HG02759 (cell line): ENCODE results near the gene COL2A1.

ENCODE experiments used
- ATAC-seq: cut with Tn5 transposase; IDR thresholded peaks from one replicate; pipeline ENCODE4 v1.9.1; 2021; ENCODE audit warnings: mild to moderate bottlenecking, moderate library complexity; ENCODE audit not compliant: unreplicated experiment

The COL2A1 gene

DNA sequence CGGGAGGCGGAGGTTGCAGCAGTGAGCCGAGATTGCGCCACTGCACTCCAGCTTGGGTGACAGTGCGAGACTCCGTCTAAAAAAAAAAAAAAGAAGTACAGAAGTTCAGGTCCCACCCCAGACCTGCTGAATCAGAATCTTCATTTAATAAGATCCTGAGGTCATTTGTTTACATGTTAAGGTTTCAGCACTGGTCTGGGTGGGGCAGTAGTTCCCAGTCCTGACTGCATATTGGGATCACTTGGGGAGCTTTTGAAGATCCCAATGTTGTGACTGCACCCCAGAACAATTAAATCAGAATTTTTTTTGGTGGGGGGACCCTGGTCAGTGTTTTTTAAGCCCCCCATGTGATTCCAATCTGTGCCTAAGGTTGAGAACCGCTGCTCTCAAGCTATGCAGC is 11.7 kb upstream of the COL2A1 start:
- ATAC-seq: no peak

DNA sequence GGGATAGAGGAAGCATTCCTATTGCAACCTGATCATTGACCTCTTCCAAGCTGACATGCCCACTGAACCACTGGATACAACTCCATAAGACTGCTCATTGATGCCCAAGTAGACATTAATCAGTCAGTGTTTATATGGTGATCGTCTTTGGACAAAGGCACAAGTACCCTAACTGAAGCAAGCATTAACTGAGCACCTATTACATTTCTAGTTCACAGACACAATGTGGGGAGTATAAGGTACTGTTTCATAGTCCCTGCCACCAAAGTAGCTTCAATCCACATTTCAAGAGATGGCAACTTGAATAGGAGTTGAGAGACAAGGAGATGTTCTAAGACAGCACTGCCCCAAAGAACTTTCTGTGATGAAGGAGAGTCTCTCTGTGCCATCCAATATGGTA is 10.9 kb upstream of the COL2A1 start:
- ATAC-seq: no peak

DNA sequence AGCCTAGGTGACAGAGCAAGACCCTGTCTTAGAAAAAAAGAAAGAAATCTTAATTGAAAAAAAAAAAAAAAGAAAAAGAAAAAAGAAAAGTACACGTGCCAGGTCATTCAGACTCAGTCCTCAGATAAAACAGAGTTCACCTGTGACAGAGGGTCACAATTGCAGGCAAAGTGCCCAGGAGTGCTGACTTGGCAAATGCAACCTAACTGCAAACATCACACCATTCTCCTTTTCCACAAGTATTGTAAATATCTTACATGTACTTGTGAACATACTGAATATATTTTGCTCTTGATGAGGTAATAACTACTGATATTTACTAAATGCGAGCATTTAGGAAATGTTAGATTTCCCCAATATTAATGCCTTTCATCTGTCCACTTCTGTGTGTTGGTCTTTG is 9.0 kb upstream of the COL2A1 start:
- ATAC-seq: no peak

DNA sequence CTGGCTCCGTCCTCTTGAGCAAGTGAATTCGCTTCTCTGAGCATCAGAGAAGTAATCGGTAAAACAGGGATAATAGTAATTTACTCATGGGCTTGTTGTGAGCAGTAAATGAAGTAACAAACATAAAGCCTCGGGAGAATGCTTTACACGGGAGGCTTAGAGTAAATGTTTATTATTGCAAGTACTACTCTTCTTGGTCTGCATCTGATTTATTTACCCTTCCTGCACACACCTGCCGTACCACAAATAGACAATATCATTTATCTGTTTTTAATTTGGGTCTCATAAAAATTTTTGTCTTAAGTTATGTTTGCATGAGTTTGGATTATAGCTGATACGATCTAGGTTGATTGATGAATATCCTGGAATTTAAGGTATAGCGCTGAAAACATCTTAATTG is 7.8 kb upstream of the COL2A1 start:
- ATAC-seq: no peak

DNA sequence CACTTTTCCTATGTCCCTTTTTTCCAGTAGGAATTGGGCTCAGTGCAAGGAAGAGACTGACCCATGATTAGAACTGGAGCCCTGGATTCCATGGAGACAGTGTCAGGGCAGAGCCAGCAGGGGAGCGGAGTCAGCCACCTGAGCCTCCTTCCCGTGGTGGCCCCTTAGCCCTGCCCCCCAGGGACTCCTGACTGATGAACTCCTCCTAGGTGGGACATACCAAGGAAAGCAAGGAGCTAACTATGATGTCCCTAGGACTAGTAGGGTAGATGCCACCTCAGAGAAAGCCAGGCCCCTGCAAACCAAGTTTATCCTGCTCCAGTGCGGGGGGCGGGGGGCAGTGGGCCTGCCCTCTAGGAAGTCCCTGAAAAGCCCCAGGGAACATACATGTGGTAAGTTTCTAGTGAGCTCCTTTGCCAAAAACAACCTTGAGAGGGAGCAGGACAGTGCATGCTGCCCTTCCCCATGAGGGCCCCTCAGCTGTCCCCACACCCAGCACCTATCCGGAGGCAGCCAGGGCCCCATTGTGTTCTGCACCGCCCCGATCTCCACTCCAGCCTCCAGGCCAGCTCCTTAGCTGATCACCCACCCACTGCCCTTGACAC is 6.2 kb upstream of the COL2A1 start:
- ATAC-seq: no peak

DNA sequence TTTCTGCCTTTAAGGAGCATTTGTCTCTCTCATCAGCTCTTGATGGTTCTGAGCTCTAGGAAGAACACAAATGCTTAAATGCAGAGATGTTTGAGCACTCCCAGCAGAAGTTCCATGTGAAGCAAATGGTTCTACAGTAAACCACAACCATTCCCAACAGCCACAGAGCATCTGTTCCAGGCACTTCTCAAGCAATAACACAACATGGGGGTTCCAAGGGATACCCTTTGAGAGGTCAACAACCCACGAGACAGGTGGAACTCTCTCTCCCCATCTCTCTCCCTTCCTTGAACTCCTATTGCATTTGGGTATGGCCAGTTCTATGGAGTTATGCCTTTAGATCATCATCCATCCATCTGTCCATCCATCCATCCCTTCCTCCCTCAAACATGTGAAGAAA is 5.2 kb upstream of the COL2A1 start:
- ATAC-seq: no peak

DNA sequence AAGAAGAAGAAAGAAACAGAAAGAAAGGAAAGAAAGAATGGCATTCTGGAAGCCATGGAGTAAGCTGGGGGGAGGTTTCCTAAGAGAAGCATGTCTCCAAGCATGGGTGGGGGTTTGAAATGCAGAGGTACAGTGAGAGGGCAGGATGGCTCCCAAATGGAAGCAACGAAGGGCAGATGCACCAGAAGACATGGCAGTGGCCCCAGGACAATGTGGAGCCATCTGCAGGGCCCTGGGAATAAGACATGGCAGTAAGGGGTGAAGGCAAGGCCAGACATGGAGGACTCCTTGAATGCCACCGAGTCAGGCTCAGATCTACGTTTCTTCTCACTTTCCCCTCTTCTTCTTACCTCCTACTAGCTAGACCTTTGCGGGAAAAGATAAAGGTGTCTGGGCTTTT is 4.7 kb upstream of the COL2A1 start:
- ATAC-seq: no peak

DNA sequence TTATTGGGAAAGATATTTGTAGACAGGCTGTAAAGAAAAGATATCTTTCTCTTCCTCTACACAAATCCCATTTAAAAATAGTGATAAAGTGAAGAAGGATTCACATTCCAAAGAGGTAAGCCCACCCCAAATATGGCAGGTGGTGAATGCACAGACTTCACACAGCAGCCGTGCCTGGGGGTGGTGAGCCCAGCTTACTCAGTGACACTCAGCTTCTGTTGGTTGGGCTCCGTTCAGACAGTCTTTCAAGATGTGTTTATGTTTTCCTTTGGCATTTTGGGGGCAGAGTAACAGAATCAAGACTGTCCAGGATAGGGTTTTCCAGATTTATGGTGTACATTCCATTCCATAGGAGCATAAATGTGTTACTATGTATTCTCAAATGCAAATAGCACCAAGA is 4.1 kb upstream of the COL2A1 start:
- ATAC-seq: no peak

DNA sequence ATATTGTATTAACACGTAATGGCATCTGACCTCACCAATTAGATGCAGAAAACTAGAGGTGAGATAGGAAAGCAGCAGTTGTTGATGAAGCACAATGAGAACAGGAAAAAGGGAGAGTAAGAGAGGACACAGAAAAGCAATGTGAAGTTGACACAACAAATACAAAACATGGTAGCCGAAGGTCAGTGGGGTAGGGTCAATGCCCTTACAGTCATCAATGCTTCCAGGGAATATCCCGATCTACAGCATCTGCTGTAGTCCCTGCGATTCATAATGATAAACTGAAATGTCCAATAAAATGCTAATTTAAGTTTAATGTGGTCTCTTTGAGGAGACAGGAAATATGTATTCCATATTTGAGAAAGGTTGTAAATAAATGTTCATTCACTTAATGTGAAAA is 2.9 kb upstream of the COL2A1 start:
- no peak for ATAC-seq

DNA sequence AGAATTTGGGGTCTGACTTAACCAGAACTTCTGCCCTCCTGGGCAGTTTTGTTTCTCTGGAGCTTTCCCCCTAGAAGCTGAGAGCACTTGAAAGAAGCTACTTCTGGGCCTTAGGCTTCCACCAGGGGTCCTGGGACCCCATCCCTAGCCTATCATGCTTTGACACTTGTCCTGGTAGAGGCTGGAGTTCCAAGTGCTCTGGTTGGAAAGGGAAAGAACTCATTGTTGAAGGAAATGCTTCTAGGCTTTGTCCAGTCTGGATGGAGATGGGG is 1.4 kb upstream of the COL2A1 start:
- ATAC-seq: no peak

DNA sequence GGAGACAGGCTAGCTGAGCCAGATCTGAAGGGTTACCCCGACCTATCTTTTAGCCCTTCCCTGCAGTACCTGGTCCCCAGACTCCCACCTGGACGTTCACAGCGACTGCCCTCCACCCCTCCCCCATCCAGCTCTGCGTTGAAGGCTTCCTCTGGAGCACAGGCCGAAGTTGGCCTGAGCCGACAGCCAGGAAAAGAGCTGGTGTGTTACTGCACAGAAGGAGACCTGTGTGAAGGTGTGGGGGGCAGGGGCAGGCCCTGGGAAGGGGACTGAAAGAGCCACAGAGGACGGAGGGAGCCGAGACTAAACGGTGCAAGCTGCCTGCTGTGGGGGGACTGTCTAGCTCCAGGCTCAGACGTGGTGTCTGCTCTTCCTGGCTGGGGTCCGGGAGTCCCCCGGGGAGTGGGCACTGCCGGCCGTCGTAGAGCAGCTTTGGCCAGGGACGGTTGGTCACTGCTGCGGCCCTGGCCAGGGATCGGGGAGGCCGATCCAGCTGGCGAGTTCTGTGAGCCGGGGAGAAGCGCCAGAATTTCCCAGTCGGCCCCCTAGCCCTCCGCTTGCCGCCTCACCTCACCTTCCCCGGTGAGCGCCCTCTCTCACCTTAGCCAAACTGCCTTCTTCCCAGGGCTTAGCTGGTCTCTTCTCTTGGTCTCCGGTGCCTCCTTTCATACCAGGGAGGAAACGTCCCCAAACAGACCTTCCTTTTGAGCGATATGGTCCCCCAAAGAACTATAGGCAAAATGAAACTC is 899 bp upstream of the COL2A1 start:
- ATAC-seq: no peak

DNA sequence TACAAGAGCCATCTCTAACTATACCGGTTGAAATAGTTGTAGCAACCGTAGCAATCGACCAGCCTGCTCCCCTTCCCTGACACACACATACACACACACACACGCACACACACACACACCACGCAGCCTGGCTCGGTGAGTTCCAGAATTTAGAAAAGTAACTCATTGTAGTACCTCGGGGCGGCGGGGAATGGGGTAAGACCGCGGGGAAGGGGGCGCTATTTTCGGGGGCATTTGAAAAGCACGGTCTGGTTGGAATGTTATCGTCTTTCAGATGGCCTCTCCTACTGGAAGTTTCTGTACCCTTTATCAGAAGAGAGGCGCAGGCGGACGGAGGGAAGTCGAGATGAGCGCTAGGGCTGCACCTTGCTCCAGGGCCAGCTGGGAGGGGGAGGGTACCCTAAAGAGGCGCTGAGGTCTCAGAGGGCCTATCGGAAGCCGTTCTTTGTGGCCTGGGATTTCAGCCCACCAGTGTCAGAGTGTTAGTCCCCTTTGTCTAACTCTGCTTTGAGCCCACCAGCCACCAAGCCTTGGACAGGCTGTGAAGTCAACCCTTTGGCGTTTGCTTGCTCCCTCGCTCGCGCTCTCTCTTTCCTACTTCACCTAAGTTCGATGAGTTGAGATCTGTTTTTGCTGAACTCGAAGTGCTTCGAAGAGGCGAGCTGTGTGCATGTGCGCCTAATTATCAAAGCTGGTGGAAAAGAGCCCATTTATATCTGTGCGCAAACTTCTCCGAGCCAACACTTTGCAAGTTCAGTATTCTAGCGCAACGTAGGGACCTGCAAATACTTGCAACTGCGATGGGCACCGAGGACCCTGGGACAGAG is 837 bp downstream of the COL2A1 start:
- ATAC-seq: no peak

DNA sequence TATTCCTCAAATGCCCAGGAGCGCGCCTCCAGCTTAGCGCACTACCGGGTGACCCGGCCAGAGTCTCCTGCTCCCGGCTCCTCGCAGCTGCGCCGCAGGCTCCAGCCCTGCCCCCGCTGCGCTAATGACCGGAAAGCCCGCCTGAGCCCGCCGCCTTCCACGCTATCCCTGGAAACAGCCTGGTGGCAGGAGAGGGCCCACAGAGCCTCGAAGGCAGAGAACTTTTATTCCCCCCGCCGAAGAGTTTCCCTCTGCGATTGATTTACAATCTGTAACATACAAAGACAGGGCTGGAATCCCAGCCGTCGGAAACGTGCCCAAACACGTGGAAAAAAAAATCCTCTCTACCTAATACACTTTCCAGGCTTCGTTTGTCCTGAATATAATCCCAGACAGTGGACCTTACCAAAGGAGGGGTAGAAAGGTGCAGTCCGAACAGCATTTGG is 1.5 kb downstream of the COL2A1 start:
- ATAC-seq: no peak

DNA sequence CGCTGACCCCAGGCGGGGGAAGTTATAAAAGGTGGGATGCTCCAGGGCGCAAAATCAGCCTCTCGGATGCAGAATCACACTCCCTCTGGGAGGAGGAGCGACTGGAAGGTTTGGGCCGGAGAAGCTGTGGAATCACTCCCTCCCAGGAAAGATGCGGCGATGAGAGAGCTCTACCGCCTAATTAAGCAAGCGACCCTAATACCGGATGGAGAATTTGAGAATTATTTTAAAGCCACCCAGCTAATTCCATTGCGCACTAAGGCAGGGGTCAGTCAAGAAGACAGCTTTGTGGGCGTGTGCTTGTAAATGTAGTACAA is 1.9 kb downstream of the COL2A1 start:
- no peak for ATAC-seq

DNA sequence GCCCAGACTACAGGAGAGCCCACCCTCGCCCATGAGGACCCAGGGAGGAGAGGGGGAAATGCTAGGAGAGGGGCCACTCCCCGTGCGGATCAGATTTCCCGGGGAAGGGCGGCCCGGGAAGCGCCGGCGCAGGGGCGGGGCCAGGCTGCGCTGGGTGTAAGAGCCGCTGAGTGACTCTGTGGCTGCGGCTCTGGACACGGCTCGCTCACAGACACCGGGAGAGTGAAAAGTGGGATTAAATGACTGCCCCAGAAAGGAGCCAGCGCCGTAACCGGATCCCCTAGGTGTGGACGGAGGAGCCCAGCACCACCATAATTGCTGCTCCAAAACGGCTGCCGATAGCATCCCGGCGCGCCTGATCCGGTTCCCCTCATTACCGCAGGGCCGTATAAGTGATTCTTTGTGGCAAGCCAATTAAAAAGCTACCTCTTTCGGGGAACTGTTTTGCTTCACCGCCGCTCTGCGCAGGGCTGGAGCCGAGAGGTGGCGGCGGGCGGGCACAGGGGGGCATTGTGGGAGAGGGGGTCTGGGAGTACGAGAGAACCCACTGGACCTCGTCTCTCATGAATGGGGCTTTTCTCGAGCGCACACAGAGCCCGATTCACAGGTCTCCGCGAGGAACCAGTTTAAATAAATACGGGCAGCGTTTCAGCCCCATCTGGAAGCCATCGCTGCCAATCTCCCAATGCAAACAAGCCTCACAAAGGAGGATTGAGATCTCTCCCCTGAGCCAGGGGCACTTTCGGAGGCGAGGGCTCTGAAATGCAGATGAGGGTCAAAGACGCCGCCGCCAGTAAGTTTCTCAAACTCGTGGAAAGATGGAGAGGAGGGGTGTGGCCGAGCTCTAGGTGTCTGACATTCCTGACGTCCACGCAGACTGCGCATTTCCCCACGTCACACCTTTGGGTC is 2.5 kb downstream of the COL2A1 start:
- no peak for ATAC-seq

DNA sequence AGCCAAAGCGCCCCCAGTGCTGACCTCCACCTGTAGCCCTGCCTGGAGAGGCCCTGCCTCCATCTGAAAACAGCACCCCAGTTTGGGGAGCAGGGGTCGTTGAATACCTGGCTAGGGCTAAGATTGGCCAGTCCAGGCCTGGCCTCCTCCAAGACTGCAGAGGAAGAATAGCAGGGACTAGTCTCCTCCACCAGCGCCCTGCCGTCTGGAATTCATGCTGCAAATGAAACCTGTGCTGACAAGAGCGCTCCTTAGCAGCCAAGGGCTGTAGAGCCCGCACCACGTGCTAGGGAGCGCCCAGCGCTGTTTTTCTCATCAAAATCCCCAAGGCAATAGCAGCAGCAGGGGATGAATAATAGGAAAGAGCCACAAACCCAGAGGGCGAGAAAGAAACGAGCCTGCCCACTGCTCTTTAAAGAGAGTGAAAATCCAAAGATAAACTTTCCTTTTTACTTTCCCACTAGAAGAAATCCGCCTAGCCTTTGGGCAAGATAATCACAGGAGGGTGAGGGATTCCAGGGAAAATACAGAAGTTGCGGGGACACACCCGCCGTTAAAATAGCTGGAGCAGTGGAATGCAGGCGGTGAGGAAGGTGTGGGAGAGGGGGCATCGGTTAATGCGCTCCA is 3.3 kb downstream of the COL2A1 start:
- ATAC-seq: no peak

DNA sequence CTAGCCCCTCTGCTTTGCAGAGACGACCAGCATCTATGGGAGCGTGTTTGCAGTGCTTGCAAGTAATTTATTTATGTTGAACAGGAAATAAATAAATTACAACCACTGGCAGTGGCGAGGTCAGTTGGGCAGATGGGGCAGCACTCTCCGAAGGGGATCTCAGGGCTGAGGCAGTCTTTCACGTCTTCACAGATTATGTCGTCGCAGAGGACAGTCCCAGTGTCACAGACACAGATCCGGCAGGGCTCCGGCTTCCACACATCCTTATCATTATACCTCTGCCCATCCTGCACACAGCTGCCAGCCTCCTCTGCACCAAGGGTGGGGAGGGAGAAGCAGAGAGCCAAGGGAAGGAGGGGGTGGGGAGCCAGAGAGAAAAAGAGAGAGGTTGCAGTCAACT is 4.5 kb downstream of the COL2A1 start:
- no peak for ATAC-seq

DNA sequence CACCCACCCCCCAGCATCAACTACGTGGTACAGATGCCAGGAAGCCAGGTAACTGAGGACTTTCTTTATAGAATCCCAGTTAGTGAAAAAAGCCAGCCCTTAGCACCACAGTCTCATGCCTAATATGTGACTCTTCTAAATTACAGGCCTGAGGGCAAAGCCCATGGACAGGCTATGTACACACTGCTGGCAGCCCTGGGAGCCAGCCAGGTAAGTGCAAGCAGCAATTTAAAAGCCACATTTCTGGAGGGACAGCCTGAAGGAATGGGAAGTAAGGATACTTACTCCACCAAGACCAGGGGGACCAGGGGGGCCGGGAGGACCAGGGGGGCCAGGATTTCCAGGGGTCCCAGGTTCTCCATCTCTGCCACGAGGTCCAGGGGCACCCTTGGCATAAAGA is 7.0 kb downstream of the COL2A1 start:
- no peak for ATAC-seq

DNA sequence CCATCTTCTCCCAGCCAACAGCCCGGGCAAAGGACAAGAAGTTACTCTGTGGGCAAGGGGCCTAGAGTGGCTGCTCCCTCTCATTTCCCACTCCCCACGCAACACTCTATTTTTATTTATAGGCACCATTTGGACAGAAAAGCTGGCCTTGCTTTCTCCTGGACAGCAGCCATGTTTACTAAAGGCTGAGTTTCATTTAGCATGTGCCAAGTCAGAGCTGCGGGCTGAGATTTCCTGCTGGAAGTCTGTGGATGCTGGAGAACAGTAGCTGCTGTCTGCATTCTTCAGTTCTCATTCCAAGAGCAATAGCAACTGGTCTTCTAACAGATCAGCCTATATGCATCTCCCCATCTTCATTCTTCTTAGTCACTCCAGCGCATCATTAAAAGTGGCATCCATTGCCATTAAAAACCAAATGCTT is 8.3 kb downstream of the COL2A1 start:
- no peak for ATAC-seq

DNA sequence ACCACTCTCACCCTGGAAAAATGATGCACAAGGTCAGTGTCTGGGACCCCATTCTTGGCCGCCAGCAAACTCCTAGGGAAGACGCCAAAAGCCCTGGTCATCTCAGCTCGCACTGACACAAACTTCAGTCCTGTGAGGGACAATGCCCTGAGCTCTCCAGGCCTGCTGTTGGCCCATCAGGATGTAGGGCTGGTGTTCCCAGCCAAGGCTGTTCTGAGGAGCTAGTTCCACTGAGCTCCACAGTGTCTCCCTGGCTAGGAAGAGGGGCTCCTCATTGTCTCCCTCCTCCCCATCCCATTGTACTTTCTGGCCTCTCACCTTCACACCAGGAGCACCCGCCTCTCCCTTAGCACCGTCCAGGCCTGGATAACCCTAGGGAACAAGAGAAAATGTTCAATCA is 10.8 kb downstream of the COL2A1 start:
- no peak for ATAC-seq

DNA sequence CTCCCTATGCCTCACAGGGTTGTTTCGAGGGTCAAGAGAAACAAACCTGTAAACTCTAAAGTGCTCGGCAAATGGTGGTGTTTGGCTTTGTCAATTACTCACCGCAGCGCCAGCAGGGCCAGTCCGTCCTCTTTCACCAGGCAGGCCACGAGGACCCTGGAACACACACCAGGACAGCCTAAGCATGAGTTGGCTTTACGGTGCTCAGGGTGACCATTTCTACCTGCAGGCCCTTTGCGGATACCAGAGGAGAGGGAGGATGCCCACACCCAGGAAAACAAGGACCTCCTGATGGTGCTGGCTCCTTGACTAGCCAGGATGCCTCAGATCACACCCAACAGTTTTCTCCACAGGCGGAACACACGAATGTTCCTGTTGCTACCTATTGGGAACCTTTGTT is 11.5 kb downstream of the COL2A1 start:
- ATAC-seq: no peak
